Left cardiac atrium (tissue), 4 donors: ENCODE results near the gene WSB2. TPM values are rescaled to one million over a fixed set of nuclear protein-coding genes. Genes with fewer than 3 reads are reported as not detected.
A peak's percentile ranks its signal among the peaks of the same experiment; 100 is the strongest.
"Not testable (repeated sequence)": the region's sequence is repeated elsewhere in the genome, so short reads cannot be mapped to it uniquely, and the experiment has no call there.

Experiments
- ATAC-seq, 2 donors: fragments of 200-7000 bp; cut with Tn5 transposase; one replicate each; pipeline ENCODE4 v1.9.1; 2020; ENCODE audit warnings: mild to moderate bottlenecking in 2 of 2, moderate library complexity in 2 of 2
- DNase-seq: peaks from one replicate; pipeline ENCODE4 v3.0.0-alpha.2; 2020
- intact Hi-C, 2 donors: fragments of 100-400 bp; cut with DNase I; formaldehyde crosslinking; loops; one replicate each; pipeline versions ENCODE4 v1.14.1 to v1.15.1; 2022 to 2023
- long read RNA-seq: library from polyadenylated mRNA; unstranded; transcript quantifications from one replicate; pipeline ENCODE4 v2.0.0, GENCODE V29; 2021
- total RNA-seq, 2 donors: library from RNA; stranded (reverse); fragmentation: NEBNext Ultra II Directional; extraction: Animal tissue kit (Norgen Biotek cat#: 25700); gene quantifications; one replicate each; pipeline ENCODE4 v1.2.1, GENCODE V29; 2021
- donor health status: DM: no; HTN: yes; CAD: no.
- donor health status: DM: no; HTN: yes; CAD: no; lungs with severe emphysema.
- donor health status: DM: yes; HTN: yes; CAD: no.
- donor health status: Dilated cardiomyopathy.

Gene WSB2
- total RNA-seq = 10 to 100 TPM; 77.6 to 83.4 TPM
- long read RNA-seq, transcript WSB2-201 (9 exons, 2,646 nt) = major isoform, 8 of 27 reads
- long read RNA-seq, partial matches to known transcripts = 15 of 27 reads
- long read RNA-seq, other reads (novel, unspliced or antisense) = 2 of 27 reads

- ATAC-seq (peak; percentile 66 to 73), DNase-seq (peak; percentile 88)
- intact Hi-C loops = loop anchor here in 1 of 2 donors (5.0 kb wide), 1 partner anchor 41 kb away; the partner anchor contains the start of gene VSIG10
Observed at GRCh38 chr12:118061011-118061872, at the start of gene WSB2. Gene WSB2 (minus strand): TSS chr12:118061179. CDS start chr12:118061048, 131 bp downstream.

DNA sequence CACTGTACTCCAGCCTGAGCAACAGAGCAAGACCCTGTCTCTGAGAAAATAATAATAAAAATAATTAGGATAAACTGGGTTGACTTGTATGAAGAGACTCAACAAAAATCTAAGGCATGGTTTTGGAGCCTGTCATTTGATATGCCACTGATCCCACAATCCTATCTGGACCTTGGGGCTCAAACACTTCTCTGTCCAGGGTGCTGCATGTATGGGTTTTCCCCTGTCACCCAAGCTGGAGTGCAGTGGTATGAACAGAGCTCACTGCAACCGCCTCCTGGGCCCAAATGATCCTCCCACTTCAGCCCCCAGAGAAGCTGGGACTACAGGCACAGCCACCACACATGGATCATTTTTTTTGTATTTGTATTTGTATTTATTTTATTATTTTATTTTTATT, 48.1 kb upstream of the WSB2 start:
- no peak for DNase-seq
- intact Hi-C loops = no loop called here
- ATAC-seq = no peak

- intact Hi-C loops = no loop called here
- DNase-seq (no peak), ATAC-seq (no peak)
Observed at GRCh38 chr12:118107694-118108093, 46.7 kb upstream of the WSB2 start.

- DNase-seq (no peak), ATAC-seq (no peak)
- intact Hi-C loops = no loop called here
Observed at GRCh38 chr12:118107011-118107410, 46.0 kb upstream of the WSB2 start.

DNA sequence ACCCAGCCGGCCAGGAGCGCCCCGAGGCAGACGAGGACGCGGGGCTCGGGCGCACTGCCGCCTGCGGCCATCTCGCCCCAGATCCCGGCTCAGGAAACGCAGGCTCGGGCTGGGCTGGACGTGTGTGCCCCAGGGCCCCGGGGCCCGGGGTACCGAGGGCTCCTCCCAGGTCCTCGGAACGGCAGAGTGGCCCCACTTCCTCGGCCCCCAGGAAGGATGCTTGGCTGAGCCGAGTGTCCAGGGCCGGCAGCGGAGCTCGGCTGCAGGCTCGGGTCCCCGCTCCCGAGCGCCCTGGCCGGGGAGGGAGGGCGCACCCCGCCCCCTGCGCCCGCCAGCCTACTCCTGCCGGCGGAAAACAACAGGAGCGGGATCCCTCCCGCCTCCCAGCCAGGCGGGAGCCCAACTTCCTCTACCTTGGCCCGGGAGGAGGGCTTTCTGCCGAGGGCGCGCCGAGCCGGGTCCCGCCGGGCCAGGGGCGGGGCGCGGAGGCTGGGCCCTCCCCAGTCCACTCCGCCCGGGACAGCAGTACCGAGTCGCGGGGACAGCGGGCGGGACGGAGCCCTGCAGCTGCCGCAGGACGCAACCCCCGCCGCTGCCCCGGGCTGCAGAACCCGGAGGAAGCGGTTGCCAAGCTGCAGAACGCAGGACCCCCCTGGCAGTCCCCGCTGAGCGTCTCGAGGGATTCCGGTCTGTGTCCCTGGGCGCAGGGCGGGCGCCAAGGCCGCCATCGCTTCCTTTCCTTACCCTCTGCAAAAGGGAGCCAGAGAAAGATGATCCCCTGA, 42.8 kb upstream of the WSB2 start, which contains the start of gene VSIG10:
Gene VSIG10 (minus strand): TSS at position 411 of the 782 bp plus-strand sequence. CDS start 340 bp downstream, at position 71.
- DNase-seq (peak; percentile 68), ATAC-seq (peak; percentile 96 to 98)
- intact Hi-C loops = loop anchor here in 1 of 2 donors (5.0 kb wide), 1 partner anchor 41 kb away; the partner anchor contains the start of gene WSB2

GRCh38 chr12:118103201-118103600, 42.2 kb upstream of the WSB2 start:
- intact Hi-C loops = loop anchor here in 1 of 2 donors (5.0 kb wide), 1 partner anchor 41 kb away; the partner anchor contains the start of gene WSB2
- peak; percentile 44 for DNase-seq
- ATAC-seq = peak; percentile 9 to 35

- ATAC-seq = no peak
- intact Hi-C loops = loop anchor here in 1 of 2 donors (5.0 kb wide), 1 partner anchor 40 kb away; the partner anchor contains the start of gene WSB2
- DNase-seq = no peak
Observed at GRCh38 chr12:118102609-118103008, 41.6 kb upstream of the WSB2 start.

DNA sequence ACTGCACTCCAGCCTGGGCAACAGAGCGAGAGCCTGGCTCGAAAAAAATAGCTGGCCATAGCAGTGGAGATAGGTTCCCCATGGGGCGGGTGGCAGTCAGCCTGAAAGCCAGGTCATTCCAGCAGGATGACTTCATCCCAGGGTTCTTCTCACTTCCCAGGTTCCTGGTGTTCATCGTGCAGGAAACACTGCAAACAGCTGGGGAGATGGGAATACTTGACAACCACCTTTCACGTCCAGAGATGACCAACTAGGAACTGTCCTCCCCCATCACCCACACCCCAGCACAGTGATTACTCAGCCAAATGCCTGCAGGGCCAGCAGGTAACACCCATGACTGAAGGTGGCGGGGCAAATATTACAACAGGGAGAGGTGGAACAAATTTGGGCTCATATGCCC, 41.1 kb upstream of the WSB2 start:
- DNase-seq = no peak
- intact Hi-C loops = loop anchor here in 1 of 2 donors (5.0 kb wide), 1 partner anchor 40 kb away; the partner anchor contains the start of gene WSB2
- ATAC-seq = no peak

- DNase-seq (no peak), ATAC-seq (no peak)
- intact Hi-C loops = loop anchor here in 1 of 2 donors (5.0 kb wide), 1 partner anchor 39 kb away; the partner anchor contains the start of gene WSB2
Observed at GRCh38 chr12:118101051-118101450, 40.1 kb upstream of the WSB2 start.

- intact Hi-C loops = no loop called here
- ATAC-seq = no peak
- no peak for DNase-seq
Observed at GRCh38 chr12:118098911-118099671, 38.1 kb upstream of the WSB2 start.

DNA sequence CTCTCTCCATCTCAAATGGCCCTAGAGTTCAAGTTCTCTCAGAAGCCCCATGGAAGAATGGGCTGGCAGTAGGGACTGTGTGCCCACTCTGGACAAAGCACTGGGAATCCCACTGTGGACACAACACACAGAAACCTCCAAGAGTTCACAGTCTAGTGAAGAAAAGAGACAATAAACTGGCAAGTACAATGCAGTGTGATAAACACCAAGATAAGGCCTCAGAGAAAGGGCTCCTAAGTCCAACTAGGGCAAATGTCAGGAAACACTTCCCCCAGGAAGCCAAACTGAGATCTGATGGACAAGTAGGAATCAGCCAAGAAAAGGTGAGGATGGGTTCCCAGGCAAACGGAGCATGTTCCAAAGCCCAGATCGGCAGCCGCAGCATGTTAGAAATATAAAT, 37.4 kb upstream of the WSB2 start:
- intact Hi-C loops = no loop called here
- no peak for DNase-seq
- ATAC-seq = no peak

DNA sequence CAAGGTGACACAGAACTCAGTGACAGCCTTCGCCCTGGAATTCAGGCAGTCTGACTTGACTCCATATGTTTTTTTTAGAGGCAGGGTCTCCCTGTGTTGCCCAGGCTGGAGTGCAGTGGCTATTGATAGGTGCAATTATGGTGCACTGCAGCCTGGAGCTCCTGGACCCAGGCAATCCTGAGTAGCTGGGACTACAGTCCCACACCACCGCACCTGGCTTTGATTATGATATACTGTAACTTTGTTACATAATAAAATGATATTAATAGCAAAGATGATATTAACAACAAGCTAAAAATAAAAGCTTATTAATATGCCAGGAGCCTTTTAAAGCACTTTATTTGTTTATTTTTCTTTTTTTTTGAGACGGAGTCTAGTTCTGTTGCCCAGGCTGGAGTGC, 33.1 kb upstream of the WSB2 start:
- intact Hi-C loops = no loop called here
- DNase-seq (no peak), ATAC-seq (no peak)

- ATAC-seq = no peak
- intact Hi-C loops = no loop called here
- no peak for DNase-seq
Observed at GRCh38 chr12:118089782-118090181, 28.8 kb upstream of the WSB2 start.

GRCh38 chr12:118082161-118082560, 21.2 kb upstream of the WSB2 start:
- ATAC-seq = no peak
- intact Hi-C loops = no loop called here

DNA sequence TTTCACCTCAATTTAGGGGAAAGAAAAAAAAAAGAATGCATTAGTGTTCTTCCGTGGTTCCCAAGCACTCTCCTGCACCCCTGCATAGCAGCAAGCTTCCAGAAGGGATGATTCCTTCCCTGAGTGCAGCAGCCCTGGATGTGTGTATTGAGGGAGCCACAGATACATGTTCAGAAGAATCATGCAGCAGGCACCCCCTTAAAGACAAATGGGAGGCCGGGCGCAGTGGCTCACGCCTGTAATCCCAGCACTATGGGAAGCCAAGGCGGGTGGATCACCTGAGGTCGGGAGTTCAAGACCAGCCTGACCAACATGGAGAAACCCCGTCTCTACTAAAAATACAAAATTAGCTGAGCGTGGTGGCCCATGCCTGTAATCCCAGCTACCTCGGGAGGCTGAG, 20.5 kb upstream of the WSB2 start:
- intact Hi-C loops, ATAC-seq, DNase-seq: not testable (repeated sequence)

More at GRCh38 chr12:118082161-118082560, 21.2 kb upstream of the WSB2 start:
- no peak for DNase-seq

GRCh38 chr12:118073768-118074167, 12.8 kb upstream of the WSB2 start:
- DNase-seq (no peak), ATAC-seq (no peak)
- intact Hi-C loops = no loop called here

DNA sequence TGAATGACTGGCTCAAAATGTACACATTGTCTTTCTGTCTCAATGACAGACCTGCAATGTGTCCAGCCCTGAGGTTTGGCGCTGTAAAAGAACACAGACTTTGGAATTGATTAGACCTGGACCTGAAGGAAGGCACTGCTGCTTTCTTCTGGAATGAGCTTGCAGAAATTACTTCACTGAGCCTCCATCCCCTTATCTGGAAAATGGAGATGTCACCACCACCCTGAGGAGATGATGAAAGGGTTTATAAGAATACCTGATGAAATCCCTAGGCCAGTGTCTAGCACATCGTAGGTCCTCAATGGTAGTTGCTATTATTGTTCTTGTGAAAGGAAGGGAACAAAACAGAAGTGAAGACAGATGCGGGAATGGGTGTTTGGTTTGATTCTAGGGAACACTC, 9.7 kb upstream of the WSB2 start:
- no peak for DNase-seq
- intact Hi-C loops = no loop called here
- no peak for ATAC-seq

DNA sequence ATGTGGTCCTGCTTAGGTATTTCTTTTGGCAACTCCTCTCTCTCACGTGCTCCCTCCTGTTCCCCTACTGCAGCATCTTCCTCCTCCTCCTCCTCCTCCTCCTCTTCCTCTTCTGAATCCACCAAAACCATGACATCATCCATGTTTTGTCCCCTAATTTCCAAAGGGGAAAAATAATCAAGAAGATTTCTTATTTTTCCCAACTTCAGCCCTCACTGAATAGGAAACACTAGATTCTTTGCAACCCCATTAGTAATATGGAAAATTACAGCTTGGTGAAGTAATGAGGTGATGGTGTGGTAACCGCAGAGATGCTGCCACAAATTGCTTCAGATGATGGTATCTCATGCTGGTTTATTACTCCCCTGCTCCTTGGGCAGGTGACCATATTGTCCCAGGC, 7.5 kb upstream of the WSB2 start:
- no peak for ATAC-seq
- intact Hi-C loops = no loop called here
- DNase-seq = no peak

GRCh38 chr12:118065380-118065779, 4.4 kb upstream of the WSB2 start:
- DNase-seq = no peak
- ATAC-seq = no peak
- intact Hi-C loops = no loop called here
